Measurements from ENCODE around the gene RNGTT.
"Not testable (repeated sequence)": the region's sequence is repeated elsewhere in the genome, so short reads cannot be mapped to it uniquely, and the experiment has no call there.

RNGTT gene

GRCh38 chr6:88808381-88808780 is 155.0 kb downstream of the RNGTT start:
- TF ChIP-seq TAF1 (IDR thresholded peaks at IDR 0.05; ENCODE audit: low read depth, low read length) (no peak), POU2F2 (IDR thresholded peaks at IDR 0.05; ENCODE audit: low read depth, low read length) (no peak), POLR2A (IDR thresholded peaks at IDR 0.05; ENCODE audit: low read depth, low read length) (no peak), PAX5 (IDR thresholded peaks at IDR 0.05; ENCODE audit: insufficient read depth, low read length, severe bottlenecking) (no peak), SPI1 (IDR thresholded peaks at IDR 0.05; ENCODE audit: low read depth, low read length) (no peak), POLR2AphosphoS5 (IDR thresholded peaks at IDR 0.05; ENCODE audit: low read depth, low read length) (no peak)
- FAIRE-seq (no peak), DNase-seq (ENCODE audit: insufficient read length, low spot score) (no peak)

- TF ChIP-seq SPI1 (IDR thresholded peaks at IDR 0.05; ENCODE audit: low read depth, low read length), result no peak
Observed at GRCh38 chr6:88807622-88808021, 155.8 kb downstream of the RNGTT start.

GRCh38 chr6:88806728-88807127 is 156.7 kb downstream of the RNGTT start:
- DNase-seq (ENCODE audit: insufficient read length, low spot score) (no peak), FAIRE-seq (no peak)
- TF ChIP-seq TAF1 (IDR thresholded peaks at IDR 0.05; ENCODE audit: low read depth, low read length) (no peak), POU2F2 (IDR thresholded peaks at IDR 0.05; ENCODE audit: low read depth, low read length) (no peak), SPI1 (IDR thresholded peaks at IDR 0.05; ENCODE audit: low read depth, low read length) (no peak), POLR2AphosphoS5 (IDR thresholded peaks at IDR 0.05; ENCODE audit: low read depth, low read length) (no peak), PAX5 (IDR thresholded peaks at IDR 0.05; ENCODE audit: insufficient read depth, low read length, severe bottlenecking) (no peak), POLR2A (IDR thresholded peaks at IDR 0.05; ENCODE audit: low read depth, low read length) (no peak)

More at GRCh38 chr6:88807622-88808021, 155.8 kb downstream of the RNGTT start:
- DNase-seq (ENCODE audit: insufficient read length, low spot score), result no peak
- no peak for FAIRE-seq

- TF ChIP-seq PAX5 (IDR thresholded peaks at IDR 0.05; ENCODE audit: insufficient read depth, low read length, severe bottlenecking) (no peak), POLR2AphosphoS5 (IDR thresholded peaks at IDR 0.05; ENCODE audit: low read depth, low read length) (no peak), SPI1 (IDR thresholded peaks at IDR 0.05; ENCODE audit: low read depth, low read length) (no peak), POU2F2 (IDR thresholded peaks at IDR 0.05; ENCODE audit: low read depth, low read length) (no peak), POLR2A (IDR thresholded peaks at IDR 0.05; ENCODE audit: low read depth, low read length) (no peak), TAF1 (IDR thresholded peaks at IDR 0.05; ENCODE audit: low read depth, low read length) (no peak)
- FAIRE-seq (no peak), DNase-seq (ENCODE audit: insufficient read length, low spot score) (no peak)
Observed at GRCh38 chr6:88804701-88805100, 158.7 kb downstream of the RNGTT start.

- FAIRE-seq (no peak), DNase-seq (ENCODE audit: insufficient read length, low spot score) (no peak)
Observed at GRCh38 chr6:88785478-88785877, 177.9 kb downstream of the RNGTT start.

GRCh38 chr6:88780714-88781389 is 182.6 kb downstream of the RNGTT start:
- DNase-seq (ENCODE audit: insufficient read length, low spot score) (no peak), FAIRE-seq (peak; percentile 90)
- TF ChIP-seq POLR2AphosphoS5 (IDR thresholded peaks at IDR 0.05; ENCODE audit: low read depth, low read length), result no peak
- TF ChIP-seq POU2F2 (IDR thresholded peaks at IDR 0.05; ENCODE audit: low read depth, low read length), result no peak
- no peak for TF ChIP-seq TAF1 (IDR thresholded peaks at IDR 0.05; ENCODE audit: low read depth, low read length)
- TF ChIP-seq SPI1 (IDR thresholded peaks at IDR 0.05; ENCODE audit: low read depth, low read length), result no peak
- TF ChIP-seq POLR2A (IDR thresholded peaks at IDR 0.05; ENCODE audit: low read depth, low read length), result no peak
- TF ChIP-seq PAX5 (IDR thresholded peaks at IDR 0.05; ENCODE audit: insufficient read depth, low read length, severe bottlenecking), result no peak

More at GRCh38 chr6:88785478-88785877, 177.9 kb downstream of the RNGTT start:
- TF ChIP-seq PAX5 (IDR thresholded peaks at IDR 0.05; ENCODE audit: insufficient read depth, low read length, severe bottlenecking), result no peak
- no peak for TF ChIP-seq SPI1 (IDR thresholded peaks at IDR 0.05; ENCODE audit: low read depth, low read length)
- no peak for TF ChIP-seq POU2F2 (IDR thresholded peaks at IDR 0.05; ENCODE audit: low read depth, low read length)

GRCh38 chr6:88775866-88776571 is 187.4 kb downstream of the RNGTT start:
- no peak for DNase-seq (ENCODE audit: insufficient read length, low spot score)
- TF ChIP-seq POLR2AphosphoS5 (IDR thresholded peaks at IDR 0.05; ENCODE audit: low read depth, low read length), result no peak
- TF ChIP-seq PAX5 (IDR thresholded peaks at IDR 0.05; ENCODE audit: insufficient read depth, low read length, severe bottlenecking), result no peak
- no peak for TF ChIP-seq POLR2A (IDR thresholded peaks at IDR 0.05; ENCODE audit: low read depth, low read length)
- no peak for TF ChIP-seq TAF1 (IDR thresholded peaks at IDR 0.05; ENCODE audit: low read depth, low read length)
- TF ChIP-seq POU2F2 (IDR thresholded peaks at IDR 0.05; ENCODE audit: low read depth, low read length), result no peak
- TF ChIP-seq SPI1 (IDR thresholded peaks at IDR 0.05; ENCODE audit: low read depth, low read length), result no peak
- FAIRE-seq, result no peak

GRCh38 chr6:88768114-88768513 is 195.3 kb downstream of the RNGTT start:
- DNase-seq (ENCODE audit: insufficient read length, low spot score), result not testable (repeated sequence)

GRCh38 chr6:88764081-88764480 is 199.3 kb downstream of the RNGTT start:
- no peak for TF ChIP-seq SPI1 (IDR thresholded peaks at IDR 0.05; ENCODE audit: low read depth, low read length)
- TF ChIP-seq TAF1 (IDR thresholded peaks at IDR 0.05; ENCODE audit: low read depth, low read length), result no peak
- no peak for FAIRE-seq
- DNase-seq (ENCODE audit: insufficient read length, low spot score), result no peak

More at GRCh38 chr6:88768114-88768513, 195.3 kb downstream of the RNGTT start:
- not testable (repeated sequence) for FAIRE-seq

- FAIRE-seq (no peak), DNase-seq (ENCODE audit: insufficient read length, low spot score) (no peak)
- TF ChIP-seq POLR2AphosphoS5 (IDR thresholded peaks at IDR 0.05; ENCODE audit: low read depth, low read length), result no peak
- TF ChIP-seq POLR2A (IDR thresholded peaks at IDR 0.05; ENCODE audit: low read depth, low read length), result no peak
- TF ChIP-seq PAX5 (IDR thresholded peaks at IDR 0.05; ENCODE audit: insufficient read depth, low read length, severe bottlenecking), result no peak
- no peak for TF ChIP-seq POU2F2 (IDR thresholded peaks at IDR 0.05; ENCODE audit: low read depth, low read length)
- no peak for TF ChIP-seq SPI1 (IDR thresholded peaks at IDR 0.05; ENCODE audit: low read depth, low read length)
- TF ChIP-seq TAF1 (IDR thresholded peaks at IDR 0.05; ENCODE audit: low read depth, low read length), result no peak
Observed at GRCh38 chr6:88763160-88763559, 200.3 kb downstream of the RNGTT start.

Measured in GM12891 (cell line).